Prostate gland (tissue), 2 donors: ENCODE data around the gene CDH22.

Experiments
- POLR2A ChIP-seq: fragments of 450-650 bp; IDR thresholded peaks from one replicate; pipeline ENCODE4 v1.6.1; 2016; ENCODE audit warnings: antibody characterized with exemption, mild to moderate bottlenecking
- POLR2AphosphoS5 ChIP-seq: sonication (generic); formaldehyde crosslinking; IDR thresholded peaks from one replicate; pipeline ENCODE4 v1.6.1; 2017; ENCODE audit warnings: antibody characterized with exemption
- TF ChIP-seq, protein P1 (sequence below), 4 experiments: fragments of 200-600 bp in 2 of 4; fragments of 450-650 bp in 2 of 4; sonication (generic) in 2 of 4; IDR thresholded peaks; 1 replicate in 3 of 4; 2 replicates in 1 of 4; pipeline ENCODE4 v1.5.1; 2016 to 2019; ENCODE audit warnings: antibody characterized with exemption in 4 of 4, mild to moderate bottlenecking in 2 of 4, moderate library complexity in 2 of 4

DNA sequence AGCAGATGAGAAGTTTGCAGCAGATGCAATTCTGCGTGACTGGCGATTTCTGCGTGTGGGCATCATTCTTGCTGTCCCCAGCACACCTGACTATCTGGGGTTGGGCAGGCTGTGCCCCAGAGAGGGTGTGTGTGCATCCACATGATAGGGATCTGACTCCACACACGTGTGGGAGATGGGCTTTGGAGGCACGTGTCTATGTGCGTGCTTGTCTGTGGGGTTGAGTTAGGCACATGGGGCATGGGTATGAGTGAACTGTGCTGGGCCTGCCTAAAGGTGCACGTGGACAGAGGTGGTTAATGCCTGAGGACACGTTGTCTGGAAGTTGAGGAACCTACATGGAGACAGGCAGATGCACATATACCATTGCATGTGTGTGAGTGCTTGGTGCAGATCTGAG lies 139.9 kb downstream of the CDH22 start:
- no peak for TF ChIP-seq POLR2AphosphoS5
- TF ChIP-seq, protein P1, sequence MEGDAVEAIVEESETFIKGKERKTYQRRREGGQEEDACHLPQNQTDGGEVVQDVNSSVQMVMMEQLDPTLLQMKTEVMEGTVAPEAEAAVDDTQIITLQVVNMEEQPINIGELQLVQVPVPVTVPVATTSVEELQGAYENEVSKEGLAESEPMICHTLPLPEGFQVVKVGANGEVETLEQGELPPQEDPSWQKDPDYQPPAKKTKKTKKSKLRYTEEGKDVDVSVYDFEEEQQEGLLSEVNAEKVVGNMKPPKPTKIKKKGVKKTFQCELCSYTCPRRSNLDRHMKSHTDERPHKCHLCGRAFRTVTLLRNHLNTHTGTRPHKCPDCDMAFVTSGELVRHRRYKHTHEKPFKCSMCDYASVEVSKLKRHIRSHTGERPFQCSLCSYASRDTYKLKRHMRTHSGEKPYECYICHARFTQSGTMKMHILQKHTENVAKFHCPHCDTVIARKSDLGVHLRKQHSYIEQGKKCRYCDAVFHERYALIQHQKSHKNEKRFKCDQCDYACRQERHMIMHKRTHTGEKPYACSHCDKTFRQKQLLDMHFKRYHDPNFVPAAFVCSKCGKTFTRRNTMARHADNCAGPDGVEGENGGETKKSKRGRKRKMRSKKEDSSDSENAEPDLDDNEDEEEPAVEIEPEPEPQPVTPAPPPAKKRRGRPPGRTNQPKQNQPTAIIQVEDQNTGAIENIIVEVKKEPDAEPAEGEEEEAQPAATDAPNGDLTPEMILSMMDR (IDR thresholded peaks at IDR 0.05), result no peak
- no peak for TF ChIP-seq POLR2A
